Kidney tubule cell (primary cell): ENCODE results near the gene PPP1R18.
A peak's percentile ranks its signal among the peaks of the same experiment; 100 is the strongest.
"Not testable (repeated sequence)": the region's sequence is repeated elsewhere in the genome, so short reads cannot be mapped to it uniquely, and the experiment has no call there.

Experiments
- DNase-seq: peaks from one replicate; pipeline ENCODE4 v3.0.0-alpha.2; 2018; ENCODE audit warnings: low spot score

PPP1R18 gene

GRCh38 chr6:30686009-30686907 is at the start of gene PPP1R18:
PPP1R18 (minus strand) TSS chr6:30686645; CDS start chr6:30686018, 627 bp downstream.
- peak; percentile 76 for DNase-seq

DNA sequence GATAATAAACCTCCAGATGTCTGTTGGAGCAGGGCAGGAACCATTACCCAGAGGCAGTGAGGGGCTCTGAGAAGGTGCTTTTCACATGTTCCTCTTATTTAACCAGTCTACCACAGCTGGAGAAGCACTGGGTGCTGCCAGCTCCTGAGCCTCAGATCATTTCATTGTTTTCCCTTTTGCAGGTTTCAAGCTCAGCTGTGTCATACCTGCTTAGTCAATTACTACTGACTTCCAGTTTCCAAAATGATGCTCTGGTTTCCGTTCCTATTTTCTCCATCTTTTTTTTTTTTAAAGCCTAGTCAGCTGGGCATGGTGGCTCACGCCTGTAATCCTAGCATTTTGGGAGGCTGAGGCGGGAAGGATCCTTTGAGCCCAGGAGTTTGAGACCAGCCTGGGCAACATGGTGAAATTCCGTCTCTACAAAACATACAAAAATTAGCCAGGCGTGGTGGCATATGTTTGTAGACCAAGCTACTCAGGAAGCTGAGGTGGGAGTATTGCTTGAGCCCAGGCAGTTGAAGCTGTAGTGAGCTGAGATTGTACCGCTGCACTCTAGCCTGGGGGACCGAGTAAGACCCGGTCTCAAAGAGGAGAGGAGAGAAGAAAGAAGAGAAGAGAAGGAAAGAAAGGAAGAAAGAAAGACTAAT is 49.3 kb upstream of the PPP1R18 start:
- no peak for DNase-seq

GRCh38 chr6:30732237-30732943 is 45.9 kb upstream of the PPP1R18 start:
- DNase-seq = no peak

GRCh38 chr6:30730601-30731435 is 44.4 kb upstream of the PPP1R18 start:
- peak; percentile 96 for DNase-seq

- DNase-seq = no peak
Measured at GRCh38 chr6:30727920-30728553, 41.6 kb upstream of the PPP1R18 start.

- DNase-seq = peak; percentile 57
Measured at GRCh38 chr6:30726506-30727413, 40.3 kb upstream of the PPP1R18 start.

- DNase-seq = peak; percentile 70
Measured at GRCh38 chr6:30725713-30726505, 39.5 kb upstream of the PPP1R18 start.

DNA sequence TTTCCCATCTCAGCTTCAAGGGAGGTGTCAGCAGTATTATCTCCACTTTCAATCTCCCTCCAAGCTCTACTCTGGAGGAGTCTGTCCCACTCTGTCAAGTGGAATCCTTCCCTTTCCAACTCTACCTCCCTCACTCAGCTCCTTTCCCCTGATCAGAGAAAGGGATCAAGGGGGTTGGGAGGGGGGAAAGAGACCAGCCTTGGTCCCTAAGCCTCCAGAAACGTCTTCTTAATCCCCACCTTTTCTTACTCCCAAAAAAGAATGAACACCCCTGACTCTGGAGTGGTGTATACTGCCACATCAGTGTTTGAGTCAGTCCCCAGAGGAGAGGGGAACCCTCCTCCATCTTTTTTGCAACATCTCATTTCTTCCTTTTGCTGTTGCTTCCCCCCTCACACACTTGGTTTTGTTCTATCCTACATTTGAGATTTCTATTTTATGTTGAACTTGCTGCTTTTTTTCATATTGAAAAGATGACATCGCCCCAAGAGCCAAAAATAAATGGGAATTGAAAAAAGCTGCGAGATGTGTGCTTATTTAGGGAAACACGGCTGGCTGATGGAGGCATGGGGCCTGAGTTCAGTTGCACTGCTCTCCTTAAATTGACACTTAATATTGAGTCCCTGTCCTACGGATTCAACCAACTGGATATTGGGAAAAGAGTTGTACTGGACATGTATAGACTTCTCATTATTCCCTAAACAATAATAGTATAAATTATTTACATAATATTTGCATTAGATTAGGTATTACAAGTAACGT is 38.6 kb upstream of the PPP1R18 start:
- DNase-seq = no peak

GRCh38 chr6:30723843-30724741 is 37.6 kb upstream of the PPP1R18 start:
- not testable (repeated sequence) for DNase-seq

DNA sequence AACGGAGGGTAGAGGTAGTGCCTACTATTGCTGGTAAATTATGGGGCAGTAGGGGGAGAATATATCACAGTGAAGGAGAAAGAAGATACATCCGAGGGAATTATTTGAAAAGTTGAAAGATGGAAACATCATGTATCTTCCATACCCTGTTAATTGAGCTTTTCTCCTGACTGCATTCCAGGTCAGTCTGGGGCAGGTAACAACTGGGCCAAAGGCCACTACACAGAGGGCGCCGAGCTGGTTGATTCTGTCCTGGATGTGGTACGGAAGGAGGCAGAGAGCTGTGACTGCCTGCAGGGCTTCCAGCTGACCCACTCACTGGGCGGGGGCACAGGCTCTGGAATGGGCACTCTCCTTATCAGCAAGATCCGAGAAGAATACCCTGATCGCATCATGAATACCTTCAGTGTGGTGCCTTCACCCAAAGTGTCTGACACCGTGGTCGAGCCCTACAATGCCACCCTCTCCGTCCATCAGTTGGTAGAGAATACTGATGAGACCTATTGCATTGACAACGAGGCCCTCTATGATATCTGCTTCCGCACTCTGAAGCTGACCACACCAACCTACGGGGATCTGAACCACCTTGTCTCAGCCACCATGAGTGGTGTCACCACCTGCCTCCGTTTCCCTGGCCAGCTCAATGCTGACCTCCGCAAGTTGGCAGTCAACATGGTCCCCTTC is 36.9 kb upstream of the PPP1R18 start:
- DNase-seq = not testable (repeated sequence)

DNA sequence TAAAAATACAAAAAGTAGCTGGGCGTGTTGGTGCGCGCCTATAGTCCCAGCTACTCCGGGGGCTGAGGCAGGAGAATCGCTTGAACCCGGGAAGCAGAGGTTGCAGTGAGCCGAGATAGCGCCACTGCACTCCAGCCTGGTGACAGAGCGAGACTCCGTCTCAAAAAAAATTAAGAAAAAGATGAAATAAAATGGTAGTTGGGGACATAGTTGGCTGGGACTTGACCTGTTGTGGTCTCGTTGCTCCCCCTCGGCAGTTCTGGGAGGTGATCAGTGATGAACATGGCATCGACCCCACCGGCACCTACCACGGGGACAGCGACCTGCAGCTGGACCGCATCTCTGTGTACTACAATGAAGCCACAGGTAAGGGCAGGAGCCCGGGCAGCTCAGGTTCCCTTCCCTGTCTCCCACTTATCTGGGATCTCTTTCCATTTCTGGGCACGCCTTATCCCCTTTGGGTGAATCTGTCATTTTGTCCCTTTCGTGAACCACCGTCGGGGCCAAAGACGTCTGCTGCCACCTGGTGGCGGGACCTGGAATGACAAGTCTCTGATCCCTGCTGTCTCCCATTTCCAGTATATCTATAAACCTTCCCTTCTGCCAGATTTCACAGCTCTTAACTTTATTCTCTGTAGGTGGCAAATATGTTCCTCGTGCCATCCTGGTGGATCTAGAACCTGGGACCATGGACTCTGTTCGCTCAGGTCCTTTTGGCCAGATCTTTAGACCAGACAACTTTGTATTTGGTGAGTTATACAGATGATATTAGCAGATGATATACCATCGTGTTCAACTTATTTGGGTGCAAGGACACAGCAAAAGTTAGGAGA is 36.1 kb upstream of the PPP1R18 start:
- peak; percentile 82 for DNase-seq

DNA sequence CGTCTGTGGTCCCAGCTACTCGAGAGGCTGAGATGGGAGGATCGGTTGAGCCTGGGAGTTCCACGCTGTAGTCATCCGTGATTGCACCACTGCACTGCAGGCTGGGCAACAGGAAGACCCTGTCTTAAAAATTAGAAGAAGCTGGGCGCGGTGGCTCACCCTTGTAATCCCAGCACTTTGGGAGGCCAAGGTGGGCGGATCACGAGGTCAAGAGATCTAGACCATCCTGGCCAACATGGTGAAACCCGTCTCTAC is 35.5 kb upstream of the PPP1R18 start:
- peak; percentile 51 for DNase-seq

GRCh38 chr6:30721198-30722024 is 35.0 kb upstream of the PPP1R18 start:
- peak; percentile 93 for DNase-seq

GRCh38 chr6:30720738-30721197 is 34.3 kb upstream of the PPP1R18 start:
- DNase-seq = peak; percentile 68
